ENCODE data around the gene RAMP3. TPM values are rescaled to one million over a fixed set of nuclear protein-coding genes. Genes with fewer than 3 reads are reported as not detected.

RAMP3 gene
- not detected in 2 replicates for total RNA-seq

GRCh38 chr7:45157653-45158401, at the start of gene RAMP3:
Gene RAMP3, plus strand, starts transcription at chr7:45157791. Its CDS starts 38 bp downstream, at chr7:45157829.

GRCh38 chr7:45111298-45112223, 46.0 kb upstream of the RAMP3 start, which contains the start of gene TBRG4:
Gene TBRG4, minus strand, starts transcription at chr7:45111697. Its CDS starts 2,460 bp downstream, at chr7:45109237.

Other genes with a start within 250 kb of the RAMP3 start
- gene MYO1G, start 178.8 kb upstream of the RAMP3 start, total RNA-seq = not detected in 2 replicates
- gene CCM2, start 157.6 kb upstream of the RAMP3 start, total RNA-seq = 43.9 and 49.1 TPM in 2 replicates
- 1.5 and 2.3 TPM in 2 replicates for gene NACAD, start 68.8 kb upstream of the RAMP3 start, total RNA-seq
- 46.5 and 63.0 TPM in 2 replicates for gene TBRG4, start 46.1 kb upstream of the RAMP3 start, total RNA-seq